Esophagus squamous epithelium (tissue), 5 donors: ENCODE data around the gene KCNMA1. TPM values are rescaled to one million over a fixed set of nuclear protein-coding genes. Genes with fewer than 3 reads are reported as not detected.

Experiments
- DNase-seq: peaks from one replicate; lab custom pipeline; 2025; lab: John Stamatoyannopoulos, UW
- H3K27ac ChIP-seq, 4 donors: fragments of 200-600 bp; sonication (generic); one replicate each; pipeline ENCODE4 v1.5.1; 2016 to 2019; ENCODE audit warnings: mild to moderate bottlenecking in 1 of 4
- H3K27me3 ChIP-seq, 4 donors: fragments of 200-600 bp; sonication (generic); 1 replicate in 3 of 4; 2 replicates in 1 of 4; pipeline versions ENCODE4 v1.5.1 to v1.6.0; 2017 to 2021; ENCODE audit warnings: antibody characterized with exemption in 1 of 4
- H3K36me3 ChIP-seq, 3 donors: fragments of 200-600 bp; sonication (generic); one replicate each; pipeline ENCODE4 v1.5.1; 2016 to 2019
- H3K4me1 ChIP-seq, 3 donors: fragments of 200-600 bp; sonication (generic); one replicate each; pipeline ENCODE4 v1.5.1; 2017 to 2019
- H3K4me3 ChIP-seq, 4 donors: fragments of 200-600 bp; sonication (generic); 1 replicate in 3 of 4; 2 replicates in 1 of 4; pipeline ENCODE4 v1.5.1; 2016 to 2019; ENCODE audit warnings: mild to moderate bottlenecking in 2 of 4, moderate library complexity in 1 of 4
- H3K9me3 ChIP-seq, 3 donors: fragments of 200-600 bp; sonication (generic); one replicate each; pipeline ENCODE4 v1.5.1; 2016 to 2019
- CTCF ChIP-seq, 6 experiments: fragments of 450-650 bp in 4 of 6; fragments of 200-600 bp in 2 of 6; sonication (generic) in 2 of 6; IDR thresholded peaks; one replicate each; pipeline ENCODE4 v1.5.1; 2016 to 2019; ENCODE audit warnings: antibody characterized with exemption in 6 of 6, mild to moderate bottlenecking in 4 of 6, moderate library complexity in 4 of 6
- POLR2A ChIP-seq, 4 donors: fragments of 450-650 bp; IDR thresholded peaks; one replicate each; pipeline ENCODE4 v1.6.1; 2017; ENCODE audit warnings: antibody characterized with exemption in 4 of 4, mild to moderate bottlenecking in 4 of 4, moderate library complexity in 3 of 4
- WGBS, 2 donors: methylation state at CpG; one replicate each; pipeline ENCODE4 v1.1.5; 2018; 5-methylcytosine and 5-hydroxymethylcytosine counted together
- intact Hi-C: fragments of 100-400 bp; cut with DNase I; formaldehyde crosslinking; loops from one replicate; pipeline ENCODE4 v1.15.0; 2022
- total RNA-seq, 4 donors: library from RNA; depleted of rRNA; stranded (reverse); fragments of >200 nt; gene quantifications; one replicate each; pipeline ENCODE4 v1.1.0, GENCODE V29; 2016
- donor health status: DM: yes; HTN: yes; CAD: no.

The KCNMA1 gene
- total RNA-seq, 4 donors from 2014 or later: 7.5 to 74.2 (median 18.0) TPM

DNA sequence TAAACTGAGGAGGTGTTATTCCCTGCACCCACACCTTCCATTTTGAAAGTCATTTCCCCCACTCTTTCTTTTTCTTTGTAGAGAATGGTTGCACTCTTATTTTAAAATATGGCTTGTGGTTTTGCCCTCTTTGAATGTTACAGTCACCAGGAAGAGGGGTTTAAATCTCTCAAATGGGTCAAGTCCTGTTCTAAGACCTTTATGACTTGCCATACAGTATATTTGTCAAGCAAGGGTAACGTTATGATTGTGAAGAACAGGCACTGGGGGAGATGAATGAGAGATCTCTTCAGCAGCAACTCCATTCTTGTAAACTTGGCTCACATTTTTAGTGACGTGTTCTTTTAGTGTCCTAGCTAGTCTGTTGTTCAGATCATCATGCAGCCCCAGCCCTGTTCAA is 634.7 kb downstream of the KCNMA1 start:
- Histone ChIP-seq H3K27ac (no peak overlapping the region), H3K4me1 (peaks cover 0 to 24% (median 0%) of the 10 kb centered on the region in 3 donors), H3K9me3 (no peaks in the 10 kb centered on the region), H3K36me3 (no peaks in the 10 kb centered on the region), H3K27me3 (no peaks in the 10 kb centered on the region), H3K4me3 (no peak overlapping the region)
- no peak for DNase-seq
- TF ChIP-seq CTCF (IDR thresholded peaks at IDR 0.05) (no peak), POLR2A (IDR thresholded peaks at IDR 0.05) (no peak)
- intact Hi-C loops: no loop called here
- WGBS, 2 donors: 24 to 44% methylated on average over 2 of the region's 2 CpGs

GRCh38 chr10:77001206-77001605 is 636.4 kb downstream of the KCNMA1 start:
- no peaks in the 10 kb centered on the region for H3K36me3 ChIP-seq
- H3K27ac ChIP-seq: no peak overlapping the region
- intact Hi-C loops: no loop called here
- no peaks in the 10 kb centered on the region for H3K9me3 ChIP-seq
- no peak for DNase-seq
- H3K4me1 ChIP-seq: peaks cover 0 to 35% (median 0%) of the 10 kb centered on the region in 3 donors
- H3K4me3 ChIP-seq: no peak overlapping the region
- no peaks in the 10 kb centered on the region for H3K27me3 ChIP-seq
- TF ChIP-seq CTCF (IDR thresholded peaks at IDR 0.05): no peak
- 79 to 85% methylated on average over 12 of the region's 12 CpGs for WGBS, 2 donors

DNA sequence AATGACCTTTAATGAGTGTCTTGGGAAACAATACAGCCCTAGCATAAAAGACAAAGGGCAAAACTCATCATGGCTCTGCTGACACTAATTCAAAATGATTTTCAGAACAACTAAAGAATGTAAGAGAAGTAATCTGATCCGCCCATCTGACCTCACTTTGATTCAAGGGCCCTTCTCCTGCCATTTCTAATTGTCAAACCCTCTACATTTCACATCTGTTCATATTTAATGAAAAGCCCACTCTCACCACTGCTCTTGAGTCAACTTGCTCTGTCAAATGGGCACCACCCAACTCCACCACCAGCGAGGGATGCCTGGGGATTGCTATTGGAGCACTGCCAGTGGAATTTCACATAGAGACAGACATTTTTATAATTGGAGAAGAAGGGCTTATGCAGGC is 639.2 kb downstream of the KCNMA1 start:
- intact Hi-C loops: no loop called here
- Histone ChIP-seq H3K27ac (no peak overlapping the region), H3K27me3 (no peaks in the 10 kb centered on the region), H3K4me1 (peaks cover 0 to 14% (median 0%) of the 10 kb centered on the region in 3 donors), H3K4me3 (no peak overlapping the region), H3K9me3 (no peaks in the 10 kb centered on the region), H3K36me3 (no peaks in the 10 kb centered on the region)
- TF ChIP-seq CTCF (IDR thresholded peaks at IDR 0.05) (no peak), POLR2A (IDR thresholded peaks at IDR 0.05) (no peak)
- 58 to 71% methylated on average over 2 of the region's 2 CpGs for WGBS, 2 donors
- no peak for DNase-seq

- DNase-seq: no peak
- H3K4me1 ChIP-seq: peaks cover 0 to 17% (median 0%) of the 10 kb centered on the region in 3 donors
- no peak for TF ChIP-seq POLR2A (IDR thresholded peaks at IDR 0.05)
- no peak for TF ChIP-seq CTCF (IDR thresholded peaks at IDR 0.05)
- H3K9me3 ChIP-seq: no peaks in the 10 kb centered on the region
- H3K27me3 ChIP-seq: no peaks in the 10 kb centered on the region
- H3K27ac ChIP-seq: no peak overlapping the region
- intact Hi-C loops: no loop called here
- H3K4me3 ChIP-seq: no peak overlapping the region
- WGBS, 2 donors: 75 to 82% methylated on average over 3 of the region's 3 CpGs
- H3K36me3 ChIP-seq: no peaks in the 10 kb centered on the region
These were observed 640.0 kb downstream of the KCNMA1 start for GRCh38 chr10:76997631-76998030.

GRCh38 chr10:76995023-76995422 is 642.6 kb downstream of the KCNMA1 start:
- H3K36me3 ChIP-seq: no peaks in the 10 kb centered on the region
- intact Hi-C loops: no loop called here
- WGBS, 2 donors: 86 to 92% methylated on average over 11 of the region's 11 CpGs
- no peak overlapping the region for H3K4me3 ChIP-seq
- H3K4me1 ChIP-seq: peaks cover 0 to 34% (median 0%) of the 10 kb centered on the region in 3 donors
- no peak overlapping the region for H3K27ac ChIP-seq
- H3K27me3 ChIP-seq: no peaks in the 10 kb centered on the region
- TF ChIP-seq CTCF (IDR thresholded peaks at IDR 0.05) (no peak), POLR2A (IDR thresholded peaks at IDR 0.05) (no peak)
- DNase-seq: no peak
- no peaks in the 10 kb centered on the region for H3K9me3 ChIP-seq
